ENCODE data around the gene SHANK1.

Gene SHANK1

GRCh38 chr19:50703915-50704796, 15.4 kb downstream of the SHANK1 start:
- H3K27ac ChIP-seq, result no peak overlapping the region
- no peaks in the 10 kb centered on the region for H3K36me3 ChIP-seq
- peaks cover 0 to 41% of the 10 kb centered on the region in 2 donors for H3K27me3 ChIP-seq
- H3K9me3 ChIP-seq, result no peaks in the 10 kb centered on the region
- H3K4me3 ChIP-seq, result no peak overlapping the region
- no peaks in the 10 kb centered on the region for H3K4me1 ChIP-seq
- intact Hi-C loops (cut with DNase I; ENCODE audit: low total_unique reads), result no loop called here
- no peak for DNase-seq
- no peak for TF ChIP-seq CTCF (IDR thresholded peaks at IDR 0.05)

GRCh38 chr19:50702871-50703829, 16.5 kb downstream of the SHANK1 start:
- peaks cover 0 to 48% of the 10 kb centered on the region in 2 donors for H3K27me3 ChIP-seq
- TF ChIP-seq CTCF (IDR thresholded peaks at IDR 0.05), result no peak

GRCh38 chr19:50702158-50702870, 17.3 kb downstream of the SHANK1 start:
- Histone ChIP-seq H3K36me3 (no peaks in the 10 kb centered on the region), H3K4me3 (no peak overlapping the region), H3K27me3 (peaks cover 0 to 53% of the 10 kb centered on the region in 2 donors), H3K9me3 (no peaks in the 10 kb centered on the region), H3K4me1 (no peaks in the 10 kb centered on the region), H3K27ac (no peak overlapping the region)
- intact Hi-C loops (cut with DNase I; ENCODE audit: low total_unique reads), result no loop called here
- DNase-seq, result no peak
- TF ChIP-seq CTCF (IDR thresholded peaks at IDR 0.05), result no peak

More at GRCh38 chr19:50702871-50703829, 16.5 kb downstream of the SHANK1 start:
- intact Hi-C loops (cut with DNase I; ENCODE audit: low total_unique reads), result no loop called here
- Histone ChIP-seq H3K4me3 (no peak overlapping the region), H3K9me3 (no peaks in the 10 kb centered on the region), H3K4me1 (no peaks in the 10 kb centered on the region), H3K27ac (no peak overlapping the region), H3K36me3 (no peaks in the 10 kb centered on the region)
- no peak for DNase-seq

GRCh38 chr19:50701367-50701985, 18.1 kb downstream of the SHANK1 start:
- TF ChIP-seq CTCF (IDR thresholded peaks at IDR 0.05), result no peak
- Histone ChIP-seq H3K9me3 (no peaks in the 10 kb centered on the region), H3K4me3 (no peak overlapping the region), H3K27ac (no peak overlapping the region), H3K36me3 (no peaks in the 10 kb centered on the region), H3K4me1 (no peaks in the 10 kb centered on the region), H3K27me3 (peaks cover 0 to 61% of the 10 kb centered on the region in 2 donors)
- intact Hi-C loops (cut with DNase I; ENCODE audit: low total_unique reads), result no loop called here
- DNase-seq, result no peak
